Stromal cell of bone marrow (primary cell): ENCODE measurements around the gene ZDHHC4.

Experiments
- DNase-seq: peaks from one replicate; pipeline ENCODE4 v3.0.0-alpha.2; 2012; ENCODE audit warnings: low read depth

Gene ZDHHC4

GRCh38 chr7:6577369-6578113 lies at the start of gene ZDHHC4:
Gene ZDHHC4 (plus strand): TSS chr7:6577454. CDS start chr7:6580562, 3,108 bp downstream.
- DNase-seq: peak; percentile 67

GRCh38 chr7:6528401-6529130 lies 48.7 kb upstream of the ZDHHC4 start:
- DNase-seq: no peak

DNA sequence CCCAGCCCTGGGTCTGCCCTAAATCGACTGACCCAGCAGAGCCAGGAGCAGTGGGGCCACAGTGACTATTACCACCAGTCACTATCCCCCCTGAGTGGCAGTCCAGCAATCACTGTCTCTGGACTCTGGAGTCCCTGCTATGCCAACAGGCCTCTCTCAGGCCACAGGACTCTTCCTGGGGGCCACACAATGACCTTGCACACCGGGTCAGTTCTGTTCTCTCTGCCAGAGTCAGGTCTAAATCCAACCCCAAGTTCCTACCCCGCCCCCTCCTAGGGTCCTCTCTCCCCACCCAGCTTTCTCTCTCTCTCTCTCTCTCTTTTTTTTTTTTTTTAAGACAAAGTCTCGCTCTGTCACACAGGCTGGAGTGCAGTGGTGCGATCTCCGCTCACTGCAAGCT lies 47.6 kb upstream of the ZDHHC4 start:
- no peak for DNase-seq

- no peak for DNase-seq
Observed at GRCh38 chr7:6530626-6531491, 46.4 kb upstream of the ZDHHC4 start.

- no peak for DNase-seq
Observed at GRCh38 chr7:6531492-6532279, 45.6 kb upstream of the ZDHHC4 start.

DNA sequence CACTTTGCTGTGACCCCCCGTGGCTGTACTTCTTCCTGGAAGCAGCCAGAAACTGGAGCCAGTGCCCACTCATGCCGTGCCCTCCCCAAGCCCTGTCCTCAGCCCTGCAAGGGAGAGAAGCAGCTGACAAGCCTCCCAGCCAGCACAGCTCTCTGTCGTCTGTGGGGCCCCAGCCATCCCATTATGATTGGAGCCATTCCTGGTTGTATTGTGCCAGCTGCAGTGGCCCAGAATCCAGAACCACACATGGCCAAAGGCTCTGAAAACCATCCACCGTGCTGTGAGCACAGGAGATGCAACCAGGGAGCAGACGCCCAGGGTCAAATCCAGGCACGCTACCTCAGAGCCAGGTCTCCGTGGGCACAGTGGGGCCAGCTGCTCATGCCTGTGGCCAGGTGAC lies 44.7 kb upstream of the ZDHHC4 start:
- DNase-seq: no peak

GRCh38 chr7:6533893-6534495 lies 43.3 kb upstream of the ZDHHC4 start:
- DNase-seq: no peak

- no peak for DNase-seq
Observed at GRCh38 chr7:6536262-6537260, 40.7 kb upstream of the ZDHHC4 start.

- no peak for DNase-seq
Observed at GRCh38 chr7:6542368-6542767, 34.9 kb upstream of the ZDHHC4 start.

DNA sequence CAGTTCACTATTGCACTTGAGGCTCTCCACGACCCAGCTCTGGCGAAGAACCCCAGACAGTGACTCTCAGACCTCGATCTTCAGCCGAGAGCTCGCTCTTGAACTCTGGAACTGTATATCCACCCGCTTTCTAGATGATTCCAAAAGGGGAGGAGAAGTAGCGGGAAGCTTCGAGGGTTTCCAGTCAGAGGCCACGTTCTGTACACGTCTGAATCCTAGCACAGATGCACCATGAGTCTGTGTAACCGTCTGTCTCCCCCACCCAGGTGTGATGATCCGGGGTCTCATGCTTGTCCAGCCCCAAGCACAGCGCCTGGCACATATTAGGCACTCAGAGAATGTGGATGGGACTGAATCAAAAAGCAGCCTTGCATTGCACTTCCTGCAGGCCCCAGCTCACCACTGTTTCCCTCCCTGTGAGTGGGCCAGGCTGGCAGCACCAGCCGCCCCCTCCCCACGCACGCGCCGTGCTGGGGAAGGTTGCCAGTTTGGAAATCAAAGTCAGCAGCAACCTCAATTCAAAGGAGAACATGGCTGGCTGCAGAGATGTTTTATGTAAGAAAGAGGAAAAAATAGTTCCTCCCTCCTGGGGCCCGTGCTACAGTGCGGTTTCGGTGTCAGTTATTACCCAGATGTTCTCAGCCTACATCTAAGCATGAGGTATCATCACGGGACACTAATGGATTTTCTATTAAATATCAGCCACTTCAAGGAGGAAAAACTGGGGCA lies 31.7 kb upstream of the ZDHHC4 start:
- DNase-seq: no peak

DNA sequence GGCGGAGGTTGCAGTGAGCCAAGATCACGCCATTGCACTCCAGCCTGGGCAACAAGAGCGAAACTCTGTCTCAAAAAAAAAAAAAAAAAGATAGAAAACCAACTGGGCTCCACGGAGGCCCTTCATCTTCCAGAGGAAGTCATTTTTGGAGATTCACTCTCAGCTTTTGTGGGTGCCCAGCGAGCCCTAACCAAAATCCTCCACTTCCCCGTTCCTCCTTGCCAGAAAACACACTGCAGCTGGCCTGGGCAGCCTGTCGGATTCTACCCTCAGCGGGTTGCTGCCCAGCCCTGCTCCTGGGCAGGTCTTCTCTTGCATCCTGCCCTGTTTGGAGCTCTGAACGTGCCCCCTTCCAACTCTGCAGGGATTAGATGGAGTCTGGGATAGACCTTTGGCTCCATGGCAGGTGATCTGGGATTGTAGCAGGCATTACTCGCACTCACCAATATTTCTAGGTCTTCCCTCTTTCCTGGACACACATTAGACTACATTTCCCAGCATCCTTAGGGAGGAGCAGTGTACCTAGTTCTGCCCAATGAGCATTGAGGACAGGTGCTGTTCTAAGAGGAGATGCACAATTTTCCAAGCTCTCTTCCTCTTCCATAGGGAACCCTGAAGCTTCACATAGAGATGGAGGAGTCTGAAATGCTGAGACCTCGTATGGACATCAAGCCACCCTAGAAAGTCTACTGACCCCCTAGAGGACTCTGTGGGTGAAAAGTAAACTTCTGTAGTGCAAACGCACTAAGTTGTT lies 30.6 kb upstream of the ZDHHC4 start:
- DNase-seq: no peak

DNA sequence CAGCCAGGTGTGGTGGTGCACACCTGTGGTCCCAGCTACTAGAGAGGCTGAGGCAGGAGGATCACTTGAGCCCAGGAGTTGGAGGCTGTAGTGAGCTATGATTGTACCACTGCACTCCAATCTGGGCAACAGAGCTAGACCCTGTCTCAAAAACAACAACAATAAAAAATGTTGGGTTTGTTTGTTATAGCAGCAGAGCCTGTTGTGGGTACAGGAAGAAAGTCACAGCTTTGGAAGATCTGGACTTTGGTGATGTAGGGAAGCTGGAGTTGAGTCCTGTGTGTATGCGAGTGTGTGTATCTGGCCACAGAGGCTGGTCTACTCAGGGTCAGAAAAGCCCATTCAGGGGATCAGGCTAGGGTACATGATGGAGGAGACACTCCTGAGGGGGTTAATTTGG lies 29.9 kb upstream of the ZDHHC4 start:
- no peak for DNase-seq

GRCh38 chr7:6551016-6551511 lies 26.2 kb upstream of the ZDHHC4 start, which contains the start of gene GRID2IP:
Gene GRID2IP (minus strand): TSS chr7:6551461. CDS start chr7:6551436, 25 bp downstream.
- DNase-seq: no peak

GRCh38 chr7:6553448-6554044 lies 23.7 kb upstream of the ZDHHC4 start:
- no peak for DNase-seq

DNA sequence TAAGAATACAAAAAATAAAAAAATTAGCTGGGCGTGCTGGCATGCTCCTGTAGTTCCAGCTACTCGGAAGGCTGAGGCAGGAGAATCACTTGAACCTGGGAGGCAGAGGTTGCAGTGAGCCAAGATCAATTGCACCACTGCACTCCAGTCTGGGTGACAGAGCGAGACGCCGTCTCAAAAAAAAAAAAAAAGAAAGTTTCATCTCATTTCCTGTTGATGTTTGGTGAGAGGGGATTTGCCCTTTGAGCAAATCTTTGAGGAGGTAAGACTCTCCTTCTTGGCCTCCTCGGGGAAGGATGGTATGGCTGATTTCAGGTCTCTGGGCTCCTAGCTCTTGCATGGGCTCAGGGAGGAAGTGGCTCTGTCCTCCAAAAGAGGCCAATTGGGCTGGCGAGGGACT lies 22.4 kb upstream of the ZDHHC4 start:
- no peak for DNase-seq

GRCh38 chr7:6556196-6556595 lies 21.1 kb upstream of the ZDHHC4 start:
- no peak for DNase-seq

DNA sequence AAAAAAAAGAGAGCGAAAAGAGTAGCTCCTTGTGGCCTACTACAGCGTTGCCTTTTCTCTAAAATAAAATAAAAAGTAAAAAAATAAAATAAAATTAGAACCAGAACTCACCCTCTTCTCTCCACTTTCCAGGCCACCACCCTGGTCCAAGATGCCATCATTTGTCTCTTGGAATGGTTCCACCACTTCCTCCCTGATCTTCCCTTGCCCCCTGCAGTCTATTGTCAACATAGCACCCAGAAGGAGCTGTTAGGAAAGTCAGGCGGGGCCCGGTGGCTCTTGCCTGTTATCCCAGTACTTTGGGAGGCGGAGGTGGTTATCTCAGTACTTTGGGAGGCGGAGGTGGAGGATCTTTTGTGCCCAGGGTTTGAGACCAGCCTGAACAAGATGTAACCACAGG lies 18.4 kb upstream of the ZDHHC4 start:
- DNase-seq: peak; percentile 15

GRCh38 chr7:6559896-6560295 lies 17.4 kb upstream of the ZDHHC4 start:
- DNase-seq: no peak
